HepG2 (cell line): ENCODE results near the gene TAF1B. TPM values are rescaled to one million over a fixed set of nuclear protein-coding genes. Genes with fewer than 3 reads are reported as not detected.

ENCODE experiments used
- ATAD3A ChIP-seq: sonication (generic); formaldehyde crosslinking; IDR thresholded peaks from 2 replicates; pipeline ENCODE4 v1.4.0; 2020; ENCODE audit warnings: missing genetic modification reagents
- CERS6 ChIP-seq: sonication (generic); formaldehyde crosslinking; IDR thresholded peaks from 2 replicates; pipeline ENCODE4 v1.5.0; 2020; ENCODE audit warnings: missing genetic modification reagents
- CREB1 ChIP-seq, 2 experiments: fragments of 450-650 bp in 1 of 2; IDR thresholded peaks; 2 replicates each; pipeline ENCODE4 v1.6.1; 2016 to 2017; ENCODE audit warnings: control low read depth in 1 of 2, mild to moderate bottlenecking in 1 of 2, missing compliant biosample characterization in 1 of 2, missing genetic modification characterization in 1 of 2
- E2F5 ChIP-seq: sonication (generic); formaldehyde crosslinking; conservative IDR thresholded peaks from 2 replicates; pipeline ENCODE4 v1.4.0; 2020; ENCODE audit warnings: missing genetic modification reagents
- HOXA9 ChIP-seq: sonication (generic); formaldehyde crosslinking; IDR thresholded peaks from 2 replicates; pipeline ENCODE4 v1.8.1; 2022; ENCODE audit warnings: missing genetic modification reagents, mild to moderate bottlenecking, moderate library complexity, borderline replicate concordance
- KMT2B ChIP-seq: IDR thresholded peaks from 2 replicates; pipeline ENCODE4 v1.6.1; 2016; ENCODE audit warnings: missing genetic modification reagents, missing compliant biosample characterization
- MAX ChIP-seq: IDR thresholded peaks from 2 replicates; pipeline ENCODE4 v1.6.1; 2012; ENCODE audit warnings: inconsistent platforms
- MBD4 ChIP-seq: IDR thresholded peaks from 2 replicates; pipeline ENCODE4 v1.6.1; 2012; ENCODE audit warnings: low read length, inconsistent platforms, borderline replicate concordance
- NFYB ChIP-seq: sonication (generic); formaldehyde crosslinking; IDR thresholded peaks from 2 replicates; pipeline ENCODE4 v1.4.0; 2020; ENCODE audit warnings: missing genetic modification reagents
- PPARG ChIP-seq: conservative IDR thresholded peaks from 2 replicates; pipeline ENCODE4 v1.6.1; 2016; ENCODE audit warnings: missing biosample characterization, missing genetic modification reagents
- PREB ChIP-seq: sonication (generic); formaldehyde crosslinking; IDR thresholded peaks from 2 replicates; pipeline ENCODE4 v1.4.0; 2020; ENCODE audit warnings: missing genetic modification reagents
- SKIL ChIP-seq: sonication (generic); formaldehyde crosslinking; IDR thresholded peaks from 2 replicates; pipeline ENCODE4 v1.8.0; 2022; ENCODE audit warnings: missing genetic modification reagents, mild to moderate bottlenecking, moderate library complexity, borderline replicate concordance
- SMARCE1 ChIP-seq: fragments of 450-650 bp; IDR thresholded peaks from 2 replicates; pipeline ENCODE4 v1.6.1; 2017; ENCODE audit warnings: borderline replicate concordance
- SP5 ChIP-seq: IDR thresholded peaks from 2 replicates; pipeline ENCODE4 v1.6.1; 2016; ENCODE audit warnings: low read depth, borderline replicate concordance
- TEAD2 ChIP-seq: sonication (generic); formaldehyde crosslinking; IDR thresholded peaks from 2 replicates; pipeline ENCODE4 v1.9.0; 2021; ENCODE audit warnings: missing genetic modification reagents
- ZBTB7A ChIP-seq: sonication (generic); formaldehyde crosslinking; IDR thresholded peaks from 2 replicates; pipeline ENCODE4 v1.8.0; 2022; ENCODE audit warnings: mild to moderate bottlenecking, missing genetic modification reagents
- ZFYVE20 ChIP-seq: sonication (generic); formaldehyde crosslinking; IDR thresholded peaks from 2 replicates; pipeline ENCODE4 v1.8.0; 2023; ENCODE audit warnings: low read depth, mild to moderate bottlenecking, moderate library complexity, missing genetic modification reagents, borderline replicate concordance
- ZNF251 ChIP-seq: sonication (generic); formaldehyde crosslinking; IDR thresholded peaks from 2 replicates; pipeline ENCODE4 v1.9.0; 2021; ENCODE audit warnings: mild to moderate bottlenecking, missing genetic modification reagents
- ZNF33A ChIP-seq: sonication (generic); formaldehyde crosslinking; IDR thresholded peaks from 2 replicates; pipeline ENCODE4 v1.5.1; 2020; ENCODE audit warnings: missing genetic modification reagents, mild to moderate bottlenecking, moderate library complexity, borderline replicate concordance
- ZNF460 ChIP-seq: sonication (generic); formaldehyde crosslinking; IDR thresholded peaks from 2 replicates; pipeline ENCODE4 v1.5.1; 2020; ENCODE audit warnings: missing genetic modification reagents, mild to moderate bottlenecking, borderline replicate concordance
- ZNF569 ChIP-seq: sonication (generic); formaldehyde crosslinking; IDR thresholded peaks from 2 replicates; pipeline ENCODE4 v1.5.0; 2020; ENCODE audit warnings: mild to moderate bottlenecking, missing genetic modification reagents, moderate library complexity, borderline replicate concordance
- ZNF570 ChIP-seq: sonication (generic); formaldehyde crosslinking; IDR thresholded peaks from 2 replicates; pipeline ENCODE4 v1.4.0; 2020; ENCODE audit warnings: mild to moderate bottlenecking, missing genetic modification reagents, borderline replicate concordance
- ZNF672 ChIP-seq: sonication (generic); formaldehyde crosslinking; IDR thresholded peaks from 2 replicates; pipeline ENCODE4 v1.8.1; 2022; ENCODE audit warnings: missing genetic modification reagents
- ZNF703 ChIP-seq: sonication (generic); formaldehyde crosslinking; IDR thresholded peaks from 2 replicates; pipeline ENCODE4 v1.5.1; 2020; ENCODE audit warnings: missing genetic modification reagents, mild to moderate bottlenecking, moderate library complexity, borderline replicate concordance
- ZNF883 ChIP-seq: sonication (generic); formaldehyde crosslinking; IDR thresholded peaks from 2 replicates; pipeline ENCODE4 v1.5.1; 2020; ENCODE audit warnings: mild to moderate bottlenecking, missing genetic modification reagents; ENCODE audit errors: not compliant biosample characterization
- polyA plus RNA-seq, 8 experiments: library from polyadenylated mRNA; depleted of rRNA in 3 of 8; stranded (reverse) in 7 of 8; unstranded in 1 of 8; fragments of >200 nt; fragmentation: Illumina TruSeq in 4 of 8; extraction: Trizol in 4 of 8; gene quantifications; 2 replicates each; pipeline versions ENCODE4 v1.2.1 to v1.2.3, GENCODE V29; 2011 to 2016; ENCODE audit warnings: low read depth in 4 of 8, missing spikeins in 1 of 8, mixed read lengths in 1 of 8; ENCODE audit not compliant: insufficient read depth in 1 of 8
- total RNA-seq, 5 experiments: library from RNA; depleted of rRNA; stranded (reverse); fragments of >200 nt; fragmentation: Illumina TruSeq; extraction: Trizol; gene quantifications; 2 replicates each; pipeline ENCODE4 v1.2.3, GENCODE V29; 2016; ENCODE audit warnings: low read depth in 1 of 5

Gene TAF1B
- total and polyA plus RNA-seq, 2 of the 13 experiments (the other 11 are each of a cell fraction or from before 2014, with no cell fraction given) = 13.3 to 27.7 TPM

GRCh38 chr2:9843229-9844035 is at the start of gene TAF1B (continued):
- TF ChIP-seq PREB (0 out of 2 replicates have a peak, but pooled peaks have one; percentile 27), ZNF672 (CRISPR knock-in tag) (no peak), ZNF703 (CRISPR knock-in tag) (peak; percentile 33; the same call in 1 of the 2 replicates), CERS6 (CRISPR knock-in tag) (no peak), ZNF460 (no peak), MBD4 (no peak), PPARG (CRISPR knock-in tag) (0 out of 2 replicates have a peak, but pooled peaks have one; percentile 53), ZNF33A (CRISPR knock-in tag) (no peak), E2F5 (peak; percentile 72), ATAD3A (CRISPR knock-in tag) (no peak), KMT2B (CRISPR knock-in tag) (peak; percentile 93), HOXA9 (CRISPR knock-in tag) (no peak), ZNF251 (CRISPR knock-in tag) (no peak), NFYB (CRISPR knock-in tag) (peak; percentile 84), ZBTB7A (no peak), MAX (peak; percentile 91), SP5 (no peak; the same call in 1 of the 2 replicates), CREB1 (IDR thresholded peaks at IDR 0.05) (no peak), CREB1 (CRISPR knock-in tag; IDR thresholded peaks at IDR 0.05) (no peak), SMARCE1 (no peak), ZNF883 (CRISPR knock-in tag) (peak; percentile 98), ZNF569 (no peak), SKIL (CRISPR knock-in tag) (peak; percentile 65; the same call in 1 of the 2 replicates), TEAD2 (0 out of 2 replicates have a peak, but pooled peaks have one; percentile 73), ZNF570 (CRISPR knock-in tag) (no peak), ZFYVE20 (CRISPR knock-in tag) (no peak)
